D341Med (cell line): ENCODE results near the gene TMEM52B.
"Not testable (repeated sequence)": the region's sequence is repeated elsewhere in the genome, so short reads cannot be mapped to it uniquely, and the experiment has no call there.

ENCODE experiments used
- DNase-seq: peaks from one replicate; pipeline ENCODE4 v3.0.0; 2012; ENCODE audit warnings: low spot score

The TMEM52B gene

GRCh38 chr12:10211940-10212738 lies 33.3 kb downstream of the TMEM52B start:
- DNase-seq = peak; percentile 93

GRCh38 chr12:10212739-10213131 lies 33.9 kb downstream of the TMEM52B start, which contains the start of gene GABARAPL1:
Gene GABARAPL1 (plus strand): TSS chr12:10212877. CDS start chr12:10213130, 253 bp downstream.
- peak; percentile 92 for DNase-seq

GRCh38 chr12:10213168-10214135 lies 34.6 kb downstream of the TMEM52B start:
- DNase-seq = peak; percentile 71

GRCh38 chr12:10214136-10214894 lies 35.5 kb downstream of the TMEM52B start:
- no peak for DNase-seq

GRCh38 chr12:10214895-10215267 lies 36.0 kb downstream of the TMEM52B start:
- no peak for DNase-seq

GRCh38 chr12:10215436-10215835 lies 36.6 kb downstream of the TMEM52B start:
- no peak for DNase-seq

GRCh38 chr12:10215946-10216345 lies 37.1 kb downstream of the TMEM52B start:
- not testable (repeated sequence) for DNase-seq

GRCh38 chr12:10218021-10218420 lies 39.2 kb downstream of the TMEM52B start:
- DNase-seq = no peak

GRCh38 chr12:10220398-10221077 lies 41.7 kb downstream of the TMEM52B start:
- DNase-seq = peak; percentile 81

- DNase-seq = no peak
Observed at GRCh38 chr12:10221846-10222245, 43.0 kb downstream of the TMEM52B start.

- no peak for DNase-seq
Observed at GRCh38 chr12:10223208-10223607, 44.4 kb downstream of the TMEM52B start.

- DNase-seq = not testable (repeated sequence)
Observed at GRCh38 chr12:10225426-10225825, 46.6 kb downstream of the TMEM52B start.

GRCh38 chr12:10226086-10226485 lies 47.3 kb downstream of the TMEM52B start:
- DNase-seq = no peak

GRCh38 chr12:10226731-10227130 lies 47.9 kb downstream of the TMEM52B start:
- DNase-seq = no peak

GRCh38 chr12:10227648-10228047 lies 48.8 kb downstream of the TMEM52B start:
- no peak for DNase-seq

- DNase-seq = no peak
Observed at GRCh38 chr12:10234562-10234961, 55.7 kb downstream of the TMEM52B start.

- peak; percentile 74 for DNase-seq
Observed at GRCh38 chr12:10235761-10236631, 57.2 kb downstream of the TMEM52B start.

- DNase-seq = no peak
Observed at GRCh38 chr12:10236720-10237119, 57.9 kb downstream of the TMEM52B start.

- DNase-seq = no peak
Observed at GRCh38 chr12:10238526-10238925, 59.7 kb downstream of the TMEM52B start.

GRCh38 chr12:10241290-10241689 lies 62.5 kb downstream of the TMEM52B start:
- DNase-seq = no peak
